Measurements from ENCODE around the gene STRA6. TPM values are rescaled to one million over a fixed set of nuclear protein-coding genes. Genes with fewer than 3 reads are reported as not detected.

STRA6 gene
- total and polyA plus RNA-seq, 2 of the 8 experiments (the other 6 are each of a cell fraction or from before 2014, with no cell fraction given): 9.3 to 14.5 TPM

DNA sequence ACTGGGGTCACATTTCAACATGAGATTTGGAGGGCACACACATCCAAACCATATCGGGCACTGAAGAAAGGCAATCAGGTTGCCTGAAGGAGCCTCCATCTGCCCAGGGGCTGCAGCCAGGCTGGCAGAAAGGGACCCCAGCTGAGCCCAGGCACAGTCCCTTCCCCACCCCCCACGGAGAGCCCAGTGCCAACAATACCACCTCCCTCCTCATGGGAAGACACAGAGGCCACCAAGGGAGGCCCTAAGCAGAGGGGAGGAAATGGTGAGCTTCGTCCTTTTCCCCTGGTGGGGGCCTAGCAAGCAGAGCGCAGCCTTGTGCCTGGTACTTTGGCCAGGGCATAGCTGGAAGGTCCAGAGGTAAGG lies 3.0 kb upstream of the STRA6 start:
- Histone ChIP-seq H3K36me3 (ENCODE audit: control insufficient read depth in 2 of 4, insufficient read depth in 4 of 4, low read length in 3 of 4) (no peaks in the 10 kb centered on the region), H4K20me1 (replicated peaks in 1 of 2; ENCODE audit: control insufficient read depth in 1 of 2, insufficient read depth in 2 of 2, low read length in 2 of 2) (no peaks in the 10 kb centered on the region), H3K23ac (ENCODE audit: insufficient read length) (no peak overlapping the region), H2BK5ac (ENCODE audit: low read depth, low read length) (no peak overlapping the region; the same call in 1 of the 2 replicates), H4K5ac (ENCODE audit: insufficient read length, low read depth, low read length) (no peak overlapping the region), H3K23me2 (ENCODE audit: low read depth, low read length) (peaks cover 4% of the 10 kb centered on the region; the same call in 1 of the 2 replicates), H2BK12ac (ENCODE audit: low read depth, low read length) (0 out of 2 replicates have a peak overlapping the region, but pooled peaks have one; percentile 19), H4K91ac (replicated peaks; ENCODE audit: insufficient read length, low read length) (peak overlapping the region; percentile 46), H2BK120ac (replicated peaks; ENCODE audit: low read depth, low read length) (no peak overlapping the region), H3K27me3 (replicated peaks in 1 of 4; ENCODE audit: control insufficient read depth in 3 of 4, extremely low read depth in 1 of 4, insufficient read depth in 3 of 4, low read length in 3 of 4) (peaks cover 0 to 11% (median 4%) of the 10 kb centered on the region in 4 experiments; a peak in 2 of 7 replicates), H2BK20ac (ENCODE audit: low read length) (no peak overlapping the region), H3K9me3 (ENCODE audit: insufficient read depth in 2 of 2, low read depth in 1 of 2, low read length in 1 of 2) (no peaks in the 10 kb centered on the region), H3K79me1 (ENCODE audit: low read depth, low read length) (peaks cover 3% of the 10 kb centered on the region; the same call in 1 of the 2 replicates), H2AK5ac (ENCODE audit: low read depth, low read length) (peak overlapping the region; percentile 3; the same call in 1 of the 2 replicates), H2AFZ (ENCODE audit: low read length) (no peak overlapping the region), H3K18ac (ENCODE audit: extremely low read depth, low read length) (no peak overlapping the region), H3K4me1 (replicated peaks in 1 of 4; ENCODE audit: control insufficient read depth in 3 of 4, insufficient read depth in 4 of 4, low read length in 3 of 4) (peaks cover 8 to 71% (median 50%) of the 10 kb centered on the region in 4 experiments), H3K79me2 (ENCODE audit: control insufficient read depth in 1 of 2, insufficient read depth in 2 of 2, low read length in 2 of 2) (0 out of 4 replicates have a peak, but pooled peaks cover 0 to 3% of the 10 kb centered on the region in 2 experiments), H3K9ac (replicated peaks in 1 of 4; ENCODE audit: extremely low read depth in 1 of 4, low read depth in 3 of 4, low read length in 3 of 4) (no peak overlapping the region), H2BK15ac (ENCODE audit: low read length) (peak overlapping the region; percentile 88; the same call in 1 of the 2 replicates), H3K14ac (ENCODE audit: insufficient read length) (no peak overlapping the region), H3K4me3 (ENCODE audit: extremely low read depth in 1 of 4, insufficient read depth in 2 of 4, low read depth in 3 of 4, low read length in 4 of 4) (no peak overlapping the region), H3K4me2 (ENCODE audit: insufficient read depth in 1 of 2, low read depth in 2 of 2, low read length in 2 of 2) (no peak overlapping the region), H3K56ac (replicated peaks; ENCODE audit: insufficient read length, low read depth, low read length) (no peak overlapping the region), H3K27ac (ENCODE audit: low read depth, low read length) (no peak overlapping the region), H4K8ac (ENCODE audit: extremely low read depth, insufficient read depth, low read length) (no peak overlapping the region), H3K4ac (replicated peaks; ENCODE audit: insufficient read length, low read depth, low read length) (no peak overlapping the region)
- ChIA-PET CTCF (ENCODE audit: partially characterized antibody) (interaction anchor here (0.8 to 2.2 kb wide), 7 partner anchors 8 to 115 kb away, joined by 3 to 5 read pairs (median 4); no protein-coding TSS in a partner anchor), POLR2A (ENCODE audit: partially characterized antibody) (interaction anchor here (2.0 to 7.3 kb wide), 2 partner anchors 9 to 17 kb away, joined by 6 to 58 read pairs; no protein-coding TSS in a partner anchor)
- WGBS, 2 experiments (ENCODE audit: extremely low coverage in 1 of 2, insufficient coverage in 1 of 2, insufficient read length in 1 of 2, insufficient replicate concordance in 2 of 2, low coverage in 1 of 2, low lambda C conversion rate in 2 of 2, missing lambda C conversion rate in 1 of 2): 90% methylated on average over 4 of the region's 4 CpGs; no CpG with 5 or more reads in 1 of the 2 experiments
- TF ChIP-seq SP2 (IDR thresholded peaks at IDR 0.05; ENCODE audit: low read length) (no peak), NRF1 (IDR thresholded peaks at IDR 0.05; ENCODE audit: low read depth, low read length) (no peak), MAFK (IDR thresholded peaks at IDR 0.05; ENCODE audit: low read depth, low read length) (no peak), HDAC2 (IDR thresholded peaks at IDR 0.05; ENCODE audit: borderline replicate concordance in 1 of 2, low read depth in 2 of 2, low read length in 2 of 2) (no peak), CBX8 (IDR thresholded peaks at IDR 0.05; ENCODE audit: borderline replicate concordance, low read depth, low read length) (no peak), TEAD4 (IDR thresholded peaks at IDR 0.05; ENCODE audit: low read depth, low read length) (no peak)
- no peak for FAIRE-seq
- no peak for DNase-seq (ENCODE audit: low read depth in 1 of 2, low spot score in 2 of 2)

All from H1 (cell line).